SU-DHL-6 (cell line): Measurements from ENCODE around the gene CRKL.

Experiments
- EZH2phosphoT487 ChIP-seq: fragments of 200-600 bp; sonication (generic), shearing (Covaris generic); conservative IDR thresholded peaks from 2 replicates; pipeline ENCODE4 v1.6.1; 2018; ENCODE audit warnings: mild to moderate bottlenecking, antibody characterized with exemption, low read length, moderate library complexity, mixed read lengths
- TF ChIP-seq, protein P1 (sequence below): fragments of 200-600 bp; sonication (generic); IDR thresholded peaks from one replicate; pipeline ENCODE4 v1.5.1; 2017; ENCODE audit warnings: antibody characterized with exemption, mild to moderate bottlenecking, low read length, moderate library complexity; ENCODE audit not compliant: insufficient read depth, poor library complexity, severe bottlenecking

DNA sequence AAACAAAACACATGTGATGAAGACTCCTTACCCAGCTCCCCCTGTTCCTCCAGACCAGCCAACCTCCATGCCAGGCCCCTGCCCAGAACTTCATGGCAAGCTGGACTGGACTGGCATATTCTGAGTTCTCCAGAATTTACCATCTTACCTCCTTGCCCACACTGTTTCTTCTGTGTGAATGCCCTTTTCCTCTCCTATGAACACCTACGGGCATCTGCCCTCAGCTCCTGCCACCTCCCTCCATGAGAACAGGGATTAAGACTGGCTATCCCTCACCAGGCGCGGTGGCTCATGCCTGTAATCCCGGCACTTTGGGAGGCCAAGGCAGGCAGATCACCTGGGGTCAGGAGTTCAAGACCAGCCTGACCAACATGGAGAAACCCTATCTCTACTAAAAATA, 43.4 kb downstream of the CRKL start:
- TF ChIP-seq, protein P1, sequence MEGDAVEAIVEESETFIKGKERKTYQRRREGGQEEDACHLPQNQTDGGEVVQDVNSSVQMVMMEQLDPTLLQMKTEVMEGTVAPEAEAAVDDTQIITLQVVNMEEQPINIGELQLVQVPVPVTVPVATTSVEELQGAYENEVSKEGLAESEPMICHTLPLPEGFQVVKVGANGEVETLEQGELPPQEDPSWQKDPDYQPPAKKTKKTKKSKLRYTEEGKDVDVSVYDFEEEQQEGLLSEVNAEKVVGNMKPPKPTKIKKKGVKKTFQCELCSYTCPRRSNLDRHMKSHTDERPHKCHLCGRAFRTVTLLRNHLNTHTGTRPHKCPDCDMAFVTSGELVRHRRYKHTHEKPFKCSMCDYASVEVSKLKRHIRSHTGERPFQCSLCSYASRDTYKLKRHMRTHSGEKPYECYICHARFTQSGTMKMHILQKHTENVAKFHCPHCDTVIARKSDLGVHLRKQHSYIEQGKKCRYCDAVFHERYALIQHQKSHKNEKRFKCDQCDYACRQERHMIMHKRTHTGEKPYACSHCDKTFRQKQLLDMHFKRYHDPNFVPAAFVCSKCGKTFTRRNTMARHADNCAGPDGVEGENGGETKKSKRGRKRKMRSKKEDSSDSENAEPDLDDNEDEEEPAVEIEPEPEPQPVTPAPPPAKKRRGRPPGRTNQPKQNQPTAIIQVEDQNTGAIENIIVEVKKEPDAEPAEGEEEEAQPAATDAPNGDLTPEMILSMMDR = no peak
- TF ChIP-seq EZH2phosphoT487 = no peak
